PC-3 (cell line): ENCODE measurements around the gene BRAT1. TPM values are rescaled to one million over a fixed set of nuclear protein-coding genes. Genes with fewer than 3 reads are reported as not detected.

Experiments
- ATAC-seq: fragments of 200-7000 bp; cut with Tn5 transposase; 2 replicates; pipeline ENCODE4 v1.9.1; 2020; ENCODE audit warnings: mild to moderate bottlenecking, moderate library complexity
- BruUV-seq: library from RNA; stranded (reverse); fragments of 400-500 nt; replicated peaks from 2 replicates; lab custom pipeline; 2021; lab: Mats Ljungman, UMichigan
- CTCF ChIA-PET: fragments of 300-600 bp; sonication (Branson Sonifier 250); formaldehyde crosslinking; loops from one replicate; lab custom pipeline; 2022; ENCODE audit warnings: antibody characterized with exemption; lab: Charles Lee
- POLR2A ChIA-PET: fragments of 300-600 bp; sonication (Branson Sonifier 250); formaldehyde crosslinking; loops from one replicate; lab custom pipeline; 2022; ENCODE audit warnings: antibody characterized with exemption; ENCODE audit not compliant: unreplicated experiment; lab: Charles Lee
- DNase-seq: peaks from one replicate; pipeline ENCODE4 v3.0.0-alpha.2; 2015
- H2AFZ ChIP-seq: fragments of 300-600 bp; sonication (generic); 2 replicates; pipeline ENCODE4 v1.6.0; 2016; ENCODE audit warnings: antibody characterized with exemption, low read length
- H3F3A ChIP-seq: fragments of 300-600 bp; sonication (generic); one replicate; pipeline ENCODE4 v1.6.0; 2017; ENCODE audit warnings: antibody characterized with exemption, low read length, control low read depth, mild to moderate bottlenecking; ENCODE audit not compliant: unreplicated experiment
- H3K27ac ChIP-seq: fragments of 300-600 bp; sonication (generic); 2 replicates; pipeline ENCODE4 v1.5.1; 2016; ENCODE audit warnings: mild to moderate bottlenecking, low read length
- H3K27me3 ChIP-seq: fragments of 300-600 bp; sonication (generic); 2 replicates; pipeline ENCODE4 v1.6.1; 2016; ENCODE audit warnings: low read length, mixed read lengths
- H3K36me3 ChIP-seq: fragments of 300-600 bp; sonication (generic); 2 replicates; pipeline ENCODE4 v1.6.1; 2016; ENCODE audit warnings: low read depth, mixed run types, low read length, mixed read lengths
- H3K4me1 ChIP-seq: fragments of 300-600 bp; sonication (generic); 2 replicates; pipeline ENCODE4 v1.5.1; 2016; ENCODE audit warnings: low read length; ENCODE audit not compliant: insufficient read depth
- H3K4me2 ChIP-seq: fragments of 300-600 bp; sonication (generic); 2 replicates; pipeline ENCODE4 v1.6.0; 2016; ENCODE audit warnings: low read length
- H3K4me3 ChIP-seq: fragments of 300-600 bp; sonication (generic); 2 replicates; pipeline ENCODE4 v1.5.1; 2016; ENCODE audit warnings: mild to moderate bottlenecking, low read length, mixed read lengths
- H3K79me2 ChIP-seq: fragments of 300-600 bp; sonication (generic); 2 replicates; pipeline ENCODE4 v1.6.1; 2017; ENCODE audit warnings: low read length, mixed read lengths
- H3K9ac ChIP-seq: fragments of 300-600 bp; sonication (generic); 2 replicates; pipeline ENCODE4 v1.6.0; 2016; ENCODE audit warnings: mild to moderate bottlenecking, low read length
- H3K9me2 ChIP-seq: fragments of 300-600 bp; sonication (generic); replicated peaks from 2 replicates; pipeline ENCODE4 v1.6.1; 2016; ENCODE audit warnings: mixed run types, low read length, mixed read lengths
- H3K9me3 ChIP-seq: fragments of 300-600 bp; sonication (generic); 2 replicates; pipeline ENCODE4 v1.6.1; 2016; ENCODE audit warnings: low read length, mixed read lengths
- H4K20me1 ChIP-seq: fragments of 300-600 bp; sonication (generic); 2 replicates; pipeline ENCODE4 v1.6.1; 2016; ENCODE audit warnings: low read length, mixed read lengths
- EZH2 ChIP-seq: fragments of 300-600 bp; sonication (generic); IDR thresholded peaks from one replicate; pipeline ENCODE4 v1.6.1; 2017; ENCODE audit warnings: antibody characterized with exemption, mild to moderate bottlenecking, low read length; ENCODE audit not compliant: unreplicated experiment
- EZH2phosphoT487 ChIP-seq: fragments of 300-600 bp; sonication (generic); IDR thresholded peaks from 2 replicates; pipeline ENCODE4 v1.6.1; 2018; ENCODE audit warnings: mild to moderate bottlenecking, antibody characterized with exemption, low read length, borderline replicate concordance
- intact Hi-C: fragments of 100-400 bp; cut with micrococcal nuclease; formaldehyde crosslinking; loops from 2 replicates; pipeline ENCODE4 v1.9.0; 2023
- total RNA-seq: library from RNA; depleted of rRNA; stranded (reverse); fragments of >200 nt; gene quantifications from 2 replicates; pipeline ENCODE4 v1.2.3, GENCODE V29; 2014
- TF ChIP-seq, protein P1 (sequence below): fragments of 300-600 bp; sonication (generic); conservative IDR thresholded peaks from 2 replicates; pipeline ENCODE4 v1.5.1; 2017; ENCODE audit warnings: antibody characterized with exemption, low read depth, mild to moderate bottlenecking, low read length

BRAT1 gene
- total RNA-seq, 1 experiment from 2014 or later: 65.2 TPM

DNA sequence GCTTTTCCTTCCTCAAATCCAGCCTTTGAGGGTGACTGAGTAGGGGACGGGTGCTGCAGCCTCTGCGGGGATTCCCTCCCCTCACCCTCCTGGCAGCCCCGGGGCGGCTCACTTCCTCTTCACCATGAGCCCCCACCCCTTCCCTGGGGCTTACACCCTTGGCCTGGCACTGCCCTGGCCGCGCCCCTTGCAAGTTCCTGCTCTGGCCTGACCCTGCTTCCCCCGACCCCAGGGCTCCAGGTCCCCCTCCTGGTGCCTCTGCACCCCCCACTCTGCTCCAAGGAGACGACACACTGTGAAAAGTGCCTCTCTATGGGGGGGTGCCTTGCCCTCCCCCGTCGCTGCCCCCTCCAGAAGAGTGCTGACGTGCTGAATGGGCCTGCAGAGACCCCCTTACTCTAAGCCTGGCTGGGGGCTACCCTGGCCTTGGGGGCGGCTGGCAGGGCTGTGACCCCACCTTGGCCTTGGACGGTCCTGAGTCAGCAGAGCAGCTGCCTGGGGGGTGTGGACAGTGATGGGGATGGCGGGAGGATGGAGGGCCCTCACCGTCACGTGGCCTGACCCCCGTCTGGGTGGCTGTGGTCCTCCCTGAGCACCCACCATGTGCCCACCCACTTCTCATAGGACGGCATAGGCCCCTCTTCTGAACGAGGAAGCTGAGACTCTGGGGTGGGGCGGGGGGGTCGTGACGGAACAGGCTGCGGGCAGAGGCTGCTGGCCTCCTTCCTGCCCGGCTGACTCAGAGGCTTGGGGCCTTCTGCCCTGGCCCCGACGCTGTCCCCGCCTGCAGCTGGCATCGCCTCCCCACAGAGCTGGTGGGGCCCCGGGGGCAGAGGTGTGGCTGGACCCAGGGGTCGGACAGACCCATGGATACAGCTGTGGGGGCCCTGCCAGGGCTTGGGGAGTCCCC, 25.9 kb downstream of the BRAT1 start:
- Histone ChIP-seq H3K4me2 (peak overlapping the region; percentile 74), H3K36me3 (no peaks in the 10 kb centered on the region), H2AFZ (no peak overlapping the region), H3K27me3 (no peaks in the 10 kb centered on the region), H3K9me3 (no peaks in the 10 kb centered on the region), H4K20me1 (no peaks in the 10 kb centered on the region), H3K4me1 (peaks cover 45% of the 10 kb centered on the region), H3K4me3 (peak overlapping the region; percentile 25; the same call in 1 of the 2 replicates), H3K9ac (peak overlapping the region; percentile 54), H3K27ac (peak overlapping the region; percentile 58), H3K79me2 (no peaks in the 10 kb centered on the region), H3F3A (peaks cover 8% of the 10 kb centered on the region), H3K9me2 (no peaks in the 10 kb centered on the region)
- ChIA-PET POLR2A (no interaction called here), CTCF (no interaction called here)
- DNase-seq (peak; percentile 65), ATAC-seq (peak; percentile 73)
- intact Hi-C loops: no loop called here
- no TSS peak for BruUV-seq
- no peak for TF ChIP-seq EZH2

DNA sequence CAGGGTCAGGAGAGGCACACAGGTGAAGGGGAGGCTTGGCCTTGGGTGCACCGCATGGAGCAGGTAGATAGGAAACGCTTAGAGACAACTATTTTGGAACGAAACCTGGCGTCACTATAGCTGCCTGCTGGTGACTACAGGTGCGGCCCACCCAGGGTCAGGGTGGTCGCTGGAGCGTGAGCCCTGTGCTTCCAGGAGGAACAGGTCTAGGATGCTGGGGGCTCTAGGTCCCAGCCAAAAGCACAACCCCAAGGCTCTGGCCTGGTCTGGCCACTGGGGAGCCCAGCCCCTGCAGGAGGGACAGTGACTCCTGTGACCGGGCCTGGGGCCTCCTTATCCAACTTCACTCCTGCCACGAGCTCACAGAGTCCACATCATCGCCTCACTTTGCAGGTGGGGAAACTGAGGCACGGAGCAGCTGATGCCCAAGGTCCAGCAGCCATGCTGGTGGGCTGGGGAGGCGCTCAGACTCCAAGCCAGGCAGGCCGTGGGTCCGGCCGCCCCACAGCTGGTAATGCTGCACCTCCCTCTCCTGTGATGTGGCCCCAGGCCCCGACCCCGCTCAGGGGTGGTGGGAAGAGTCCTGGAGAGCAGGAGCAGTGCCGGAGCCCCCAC, 26.7 kb downstream of the BRAT1 start:
- H3K4me2 ChIP-seq: peak overlapping the region; percentile 56
- H2AFZ ChIP-seq: no peak overlapping the region
- H4K20me1 ChIP-seq: no peaks in the 10 kb centered on the region
- H3F3A ChIP-seq: peaks cover 8% of the 10 kb centered on the region
- peaks cover 53% of the 10 kb centered on the region for H3K4me1 ChIP-seq
- ChIA-PET CTCF (no interaction called here), POLR2A (no interaction called here)
- TF ChIP-seq, protein P1, sequence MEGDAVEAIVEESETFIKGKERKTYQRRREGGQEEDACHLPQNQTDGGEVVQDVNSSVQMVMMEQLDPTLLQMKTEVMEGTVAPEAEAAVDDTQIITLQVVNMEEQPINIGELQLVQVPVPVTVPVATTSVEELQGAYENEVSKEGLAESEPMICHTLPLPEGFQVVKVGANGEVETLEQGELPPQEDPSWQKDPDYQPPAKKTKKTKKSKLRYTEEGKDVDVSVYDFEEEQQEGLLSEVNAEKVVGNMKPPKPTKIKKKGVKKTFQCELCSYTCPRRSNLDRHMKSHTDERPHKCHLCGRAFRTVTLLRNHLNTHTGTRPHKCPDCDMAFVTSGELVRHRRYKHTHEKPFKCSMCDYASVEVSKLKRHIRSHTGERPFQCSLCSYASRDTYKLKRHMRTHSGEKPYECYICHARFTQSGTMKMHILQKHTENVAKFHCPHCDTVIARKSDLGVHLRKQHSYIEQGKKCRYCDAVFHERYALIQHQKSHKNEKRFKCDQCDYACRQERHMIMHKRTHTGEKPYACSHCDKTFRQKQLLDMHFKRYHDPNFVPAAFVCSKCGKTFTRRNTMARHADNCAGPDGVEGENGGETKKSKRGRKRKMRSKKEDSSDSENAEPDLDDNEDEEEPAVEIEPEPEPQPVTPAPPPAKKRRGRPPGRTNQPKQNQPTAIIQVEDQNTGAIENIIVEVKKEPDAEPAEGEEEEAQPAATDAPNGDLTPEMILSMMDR: no peak
- TF ChIP-seq EZH2 (no peak), EZH2phosphoT487 (no peak)
- H3K9me3 ChIP-seq: no peaks in the 10 kb centered on the region
- intact Hi-C loops: no loop called here
- H3K9ac ChIP-seq: no peak overlapping the region
- H3K9me2 ChIP-seq: no peaks in the 10 kb centered on the region
- no peaks in the 10 kb centered on the region for H3K36me3 ChIP-seq
- no TSS peak for BruUV-seq
- DNase-seq (no peak), ATAC-seq (no peak)
- H3K4me3 ChIP-seq: no peak overlapping the region
- peak overlapping the region; percentile 25; the same call in 1 of the 2 replicates for H3K27ac ChIP-seq
- no peaks in the 10 kb centered on the region for H3K79me2 ChIP-seq
- no peaks in the 10 kb centered on the region for H3K27me3 ChIP-seq

DNA sequence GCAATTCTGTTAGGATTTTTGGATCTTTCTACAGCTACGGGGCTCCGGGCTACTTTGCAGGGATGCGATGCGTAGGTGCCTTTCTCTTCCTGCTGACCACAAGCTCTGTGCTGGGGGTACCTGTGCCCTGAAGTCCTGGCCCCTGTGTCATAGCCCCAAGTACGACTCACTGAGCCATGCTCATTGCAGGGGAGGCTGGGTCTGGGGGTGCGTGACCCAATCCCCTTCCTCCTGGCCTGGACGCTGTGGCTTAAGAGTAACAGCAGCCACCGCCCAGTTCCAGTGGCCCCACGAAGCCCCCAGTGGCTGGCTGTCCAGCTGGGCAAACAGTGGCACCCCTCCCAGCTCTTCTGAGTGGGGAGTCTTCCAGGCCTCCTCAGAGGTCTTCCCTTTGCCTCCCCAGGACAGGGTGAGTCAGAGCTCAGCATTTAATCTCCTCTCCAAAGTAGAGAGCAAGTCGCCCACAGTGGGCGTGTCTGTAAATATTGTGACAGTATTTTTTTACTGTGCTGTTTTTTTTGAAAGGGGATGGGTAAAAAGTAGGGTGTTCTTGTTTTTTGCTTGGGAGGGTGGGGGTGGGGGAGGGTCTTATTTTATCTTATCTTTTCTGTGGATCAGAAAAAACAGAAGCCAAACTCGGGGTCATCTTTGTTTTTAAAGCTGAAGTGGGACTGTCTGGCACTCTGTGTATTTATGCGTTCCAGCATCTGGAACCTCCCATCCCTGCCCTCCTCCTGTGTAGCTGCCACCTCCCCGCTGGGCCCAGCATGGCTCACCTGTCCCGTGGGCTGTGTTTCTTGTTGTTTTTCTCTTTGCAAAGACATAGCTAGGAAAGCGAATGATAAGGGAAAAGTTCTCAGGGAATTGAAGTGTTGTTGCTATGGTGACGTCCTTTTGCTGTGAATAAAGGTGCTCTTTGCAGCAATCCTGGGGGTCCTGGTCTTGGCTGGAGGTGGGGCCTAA, 27.5 kb downstream of the BRAT1 start:
- peaks cover 61% of the 10 kb centered on the region for H3K4me1 ChIP-seq
- H3K79me2 ChIP-seq: no peaks in the 10 kb centered on the region
- H3K4me2 ChIP-seq: peak overlapping the region; percentile 56
- H3K9me2 ChIP-seq: no peaks in the 10 kb centered on the region
- DNase-seq (peak; percentile 82), ATAC-seq (peak; percentile 29)
- H2AFZ ChIP-seq: no peak overlapping the region
- H3K27ac ChIP-seq: peak overlapping the region; percentile 26
- CTCF ChIA-PET: no interaction called here
- TF ChIP-seq, protein P1: no peak
- TF ChIP-seq EZH2 (no peak), EZH2phosphoT487 (no peak)
- intact Hi-C loops: no loop called here
- H3K36me3 ChIP-seq: no peaks in the 10 kb centered on the region
- no peak overlapping the region for H3K9ac ChIP-seq
- H3K9me3 ChIP-seq: no peaks in the 10 kb centered on the region
- H3K4me3 ChIP-seq: no peak overlapping the region
- H4K20me1 ChIP-seq: no peaks in the 10 kb centered on the region
- no peaks in the 10 kb centered on the region for H3K27me3 ChIP-seq
- BruUV-seq: no TSS peak
- peaks cover 8% of the 10 kb centered on the region for H3F3A ChIP-seq
- POLR2A ChIA-PET: no interaction called here
